ENCODE measurements around the gene IGLL1.
"Not testable (repeated sequence)": the region's sequence is repeated elsewhere in the genome, so short reads cannot be mapped to it uniquely, and the experiment has no call there.

The IGLL1 gene

DNA sequence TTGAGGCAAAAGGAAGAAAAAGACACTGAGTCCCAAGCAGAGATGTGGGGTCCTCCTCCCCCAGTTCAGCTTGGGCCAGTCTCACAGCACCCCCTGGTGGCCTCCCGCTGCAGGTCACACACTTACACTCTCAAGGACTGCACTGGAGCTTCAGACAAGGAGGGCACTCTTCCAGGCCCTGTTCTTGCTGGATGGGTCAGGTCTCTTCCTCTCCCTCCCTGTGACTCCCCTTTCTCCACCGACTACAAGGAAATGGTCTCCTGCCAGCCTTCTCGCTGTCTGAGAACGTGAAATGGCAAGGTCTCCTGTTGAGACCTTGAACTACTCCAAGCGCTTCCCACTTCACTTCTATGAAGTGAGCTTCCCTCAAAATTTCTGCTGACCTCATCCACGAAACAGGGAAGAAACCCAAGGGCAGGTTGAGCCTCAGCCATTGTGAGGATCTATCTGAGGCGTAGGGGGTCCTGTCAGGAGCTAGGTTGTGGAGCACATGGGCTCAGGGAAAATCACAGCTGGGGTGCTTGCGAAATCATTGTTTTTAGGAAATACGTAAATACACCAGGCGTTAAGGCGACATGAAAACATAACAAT, 11.2 kb upstream of the IGLL1 start:
- peak; percentile 53 for DNase-seq

DNA sequence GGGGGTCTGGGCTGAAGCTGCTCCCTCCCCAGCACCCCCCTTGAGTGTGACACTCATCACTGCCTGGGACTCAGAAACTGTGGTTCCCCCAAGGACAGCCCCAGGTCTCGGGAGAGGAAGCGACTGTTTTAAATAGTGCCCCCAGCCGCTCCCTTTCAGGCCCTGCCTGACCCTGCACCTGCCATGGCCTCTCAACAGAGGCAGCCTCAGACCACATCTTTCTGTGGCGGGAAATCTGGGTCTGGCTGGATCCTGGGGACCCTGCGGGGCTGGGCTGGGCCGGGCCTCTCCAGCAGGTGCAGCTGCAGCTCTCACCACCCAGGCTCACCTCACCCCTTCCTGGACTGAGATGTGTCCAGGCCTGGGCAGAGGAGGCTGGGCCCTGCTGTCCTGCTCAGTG, 3.7 kb upstream of the IGLL1 start:
- DNase-seq = no peak

DNA sequence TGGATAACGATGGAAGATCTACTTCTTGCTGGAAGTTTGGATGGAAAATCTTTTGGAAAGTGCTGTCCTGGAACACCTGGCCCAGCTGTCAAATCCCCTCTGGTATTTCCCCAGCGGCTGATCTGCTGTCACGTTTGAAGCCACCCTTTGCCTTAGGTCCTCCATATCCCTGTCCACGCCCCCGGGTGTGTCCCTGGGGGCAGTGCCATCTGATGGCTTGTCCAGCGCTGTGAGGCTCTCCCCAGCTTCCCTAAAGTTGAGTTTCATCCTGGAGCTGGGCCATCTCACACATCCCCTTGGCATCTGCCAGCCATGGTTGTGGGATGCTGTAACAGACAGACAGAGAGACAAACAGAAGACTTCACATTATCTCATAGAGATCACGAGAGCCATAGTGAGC, 3.1 kb upstream of the IGLL1 start:
- no peak for DNase-seq

DNA sequence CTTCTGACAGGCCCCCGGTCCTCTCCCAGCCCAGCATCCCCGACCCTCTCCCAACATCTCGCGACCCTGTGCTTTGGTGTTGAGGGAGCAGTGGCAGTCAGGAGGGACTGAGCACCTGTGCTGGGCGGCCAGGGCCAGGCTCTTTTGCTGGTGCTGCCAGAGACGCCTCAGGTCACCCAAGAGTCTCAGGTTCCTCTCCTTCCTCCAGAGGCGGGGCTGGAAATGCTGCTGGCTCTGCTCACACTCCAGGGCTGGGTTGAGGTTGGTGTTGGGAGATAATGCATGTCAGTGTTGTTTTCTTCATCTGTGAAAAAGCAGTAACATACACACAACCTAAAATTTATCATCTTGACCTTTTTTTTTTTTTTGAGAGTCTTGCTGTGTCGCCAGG, 1.2 kb upstream of the IGLL1 start:
- DNase-seq = no peak

DNA sequence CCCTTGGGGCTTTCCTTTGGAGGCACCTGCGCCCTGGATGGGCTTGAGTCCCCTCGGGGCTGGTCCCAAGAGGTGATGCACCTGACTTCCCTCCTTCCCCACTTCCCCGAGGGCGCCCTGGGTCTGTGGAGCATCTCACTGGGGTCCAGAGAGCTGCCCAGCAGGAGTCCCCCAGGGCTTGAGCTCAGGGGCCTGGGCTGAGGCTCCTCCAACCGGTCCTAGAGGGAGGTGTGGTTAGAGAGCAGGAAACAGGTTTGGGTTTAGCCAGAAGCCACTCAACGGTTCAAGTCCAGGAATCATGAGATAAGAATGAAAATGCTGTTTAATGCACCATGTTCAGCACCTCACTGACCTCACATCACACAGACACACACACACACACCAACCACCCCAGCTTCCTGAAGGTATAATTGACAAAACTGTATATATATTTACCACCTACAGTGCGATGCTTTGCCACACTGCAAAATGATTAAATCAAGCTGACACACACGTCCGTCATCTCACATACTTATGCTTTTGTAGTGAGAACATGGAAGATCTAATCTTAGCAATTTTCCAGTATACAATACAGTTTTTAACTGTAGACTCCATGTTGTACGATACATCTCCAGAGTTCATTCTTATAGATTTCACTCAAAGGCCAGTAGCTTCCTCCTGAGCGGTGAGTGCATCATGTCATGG, 628 bp upstream of the IGLL1 start:
- no peak for DNase-seq

DNA sequence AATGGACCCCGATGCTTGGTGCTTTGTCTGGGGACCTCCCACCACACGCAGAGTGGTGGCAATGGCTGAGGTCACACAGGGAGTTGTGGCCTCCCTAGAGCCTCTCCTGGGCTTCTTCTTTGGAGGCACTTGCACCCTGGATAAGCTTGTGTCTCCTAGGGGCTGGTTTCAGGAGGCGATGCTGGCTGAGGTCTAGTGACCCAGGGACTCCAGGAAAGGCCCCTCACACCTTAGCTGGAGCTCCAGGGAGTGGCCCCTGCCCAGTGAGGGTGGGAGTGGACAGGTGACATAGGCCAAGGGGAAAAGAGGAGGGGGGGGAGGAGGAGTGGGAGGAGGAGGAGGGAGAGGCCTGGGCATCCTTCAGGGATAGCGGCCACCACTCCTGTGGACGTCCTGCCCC, 810 bp downstream of the IGLL1 start:
- DNase-seq = no peak

DNA sequence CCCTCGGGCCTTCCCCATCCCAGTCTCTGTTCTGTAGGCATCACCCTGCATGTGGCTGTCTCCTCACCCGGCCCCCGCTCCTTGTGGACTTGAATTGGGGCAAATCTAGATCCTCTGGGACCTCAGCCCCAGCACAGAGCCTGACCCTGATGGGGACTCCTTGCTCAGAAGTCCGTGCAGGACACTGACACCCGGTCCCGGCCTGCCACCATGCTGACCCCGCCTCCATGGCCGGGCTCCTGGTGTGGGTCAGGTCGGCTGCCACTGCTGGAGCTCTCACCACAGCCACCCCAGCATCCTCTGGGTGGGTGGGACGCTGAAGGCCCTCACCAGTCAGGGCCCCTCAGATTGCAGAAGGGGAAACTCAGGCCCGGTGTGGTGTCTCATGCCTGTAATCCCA, 1.8 kb downstream of the IGLL1 start:
- DNase-seq = no peak

DNA sequence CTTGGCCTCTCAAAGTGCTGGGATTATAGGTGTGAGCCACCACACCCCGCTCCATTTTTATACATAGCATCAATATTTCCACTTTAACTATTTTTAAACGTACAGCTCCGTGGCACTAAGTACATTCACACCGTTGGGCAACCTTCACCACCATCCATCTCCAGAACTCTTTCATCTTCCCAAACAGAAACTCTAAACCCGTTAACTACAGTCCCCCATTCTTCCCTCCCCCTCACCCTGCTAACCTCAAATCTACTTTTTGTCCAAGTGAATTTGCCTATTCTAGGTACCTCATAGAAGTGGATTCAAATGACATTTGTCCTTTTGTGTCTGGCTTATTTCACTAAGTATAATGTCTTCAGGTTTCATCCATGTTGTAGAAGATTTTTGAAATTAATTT, 3.4 kb downstream of the IGLL1 start:
- DNase-seq = no peak

DNA sequence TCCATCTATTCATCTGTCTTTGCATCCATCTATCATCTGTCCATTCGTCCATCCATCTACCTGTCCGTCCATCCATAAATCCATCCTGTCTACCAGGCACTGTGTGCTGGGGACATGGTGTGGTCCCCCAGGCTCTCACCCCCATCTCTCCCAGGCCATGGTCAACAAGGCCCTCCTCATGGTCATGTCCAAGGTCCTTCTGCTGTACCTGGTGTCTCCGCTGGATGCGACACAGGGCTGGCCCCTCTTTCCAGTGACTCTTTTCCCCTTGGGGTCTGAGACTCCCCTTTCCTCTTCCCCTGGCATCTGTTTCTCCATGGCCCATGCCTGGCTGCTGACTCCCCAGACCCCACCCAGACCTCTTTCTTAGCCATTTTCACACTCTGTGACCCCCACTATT, 4.5 kb downstream of the IGLL1 start:
- DNase-seq = no peak

DNA sequence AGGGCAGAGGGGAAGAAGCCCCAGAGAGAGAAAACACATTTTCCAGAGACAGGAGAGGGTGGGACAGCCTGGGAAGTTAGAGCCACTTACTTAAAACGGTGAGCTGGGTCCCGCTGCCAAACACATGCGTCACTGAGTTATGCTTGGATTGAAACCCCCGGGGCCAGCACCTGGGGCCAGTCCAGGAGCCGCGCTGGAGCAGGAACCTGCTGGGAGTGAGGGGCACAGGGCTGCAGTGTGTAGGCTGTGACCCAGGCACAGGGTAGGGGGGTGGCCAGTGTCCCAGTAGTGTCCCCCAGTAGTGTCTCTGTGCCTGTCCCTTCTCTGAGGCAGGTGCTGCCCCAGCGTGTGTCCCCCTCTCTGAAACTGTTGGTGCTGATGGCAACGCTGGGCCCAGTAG, 5.2 kb downstream of the IGLL1 start:
- no peak for DNase-seq

DNA sequence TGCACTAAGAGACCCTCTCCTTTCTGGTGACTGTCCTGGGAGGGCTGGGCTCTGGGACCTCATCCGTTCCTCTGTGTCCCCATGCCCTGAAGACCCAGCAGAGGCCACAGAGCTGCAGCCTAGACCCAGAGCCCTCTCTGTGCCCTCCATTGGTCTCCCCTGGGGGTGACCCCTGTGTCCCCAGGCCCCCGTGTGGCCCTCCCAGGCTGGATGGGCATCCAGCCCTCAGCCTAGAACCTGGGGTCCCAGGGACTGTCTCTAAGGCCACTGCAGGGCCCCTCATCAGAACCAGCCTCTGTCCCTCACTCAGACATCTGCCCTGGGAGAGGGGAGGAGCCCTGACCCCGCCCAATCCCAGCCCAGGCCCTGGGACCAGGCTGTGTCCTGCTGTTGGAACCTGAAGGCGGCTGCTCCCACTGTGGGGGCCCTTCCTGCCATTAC, 5.7 kb downstream of the IGLL1 start:
- no peak for DNase-seq

DNA sequence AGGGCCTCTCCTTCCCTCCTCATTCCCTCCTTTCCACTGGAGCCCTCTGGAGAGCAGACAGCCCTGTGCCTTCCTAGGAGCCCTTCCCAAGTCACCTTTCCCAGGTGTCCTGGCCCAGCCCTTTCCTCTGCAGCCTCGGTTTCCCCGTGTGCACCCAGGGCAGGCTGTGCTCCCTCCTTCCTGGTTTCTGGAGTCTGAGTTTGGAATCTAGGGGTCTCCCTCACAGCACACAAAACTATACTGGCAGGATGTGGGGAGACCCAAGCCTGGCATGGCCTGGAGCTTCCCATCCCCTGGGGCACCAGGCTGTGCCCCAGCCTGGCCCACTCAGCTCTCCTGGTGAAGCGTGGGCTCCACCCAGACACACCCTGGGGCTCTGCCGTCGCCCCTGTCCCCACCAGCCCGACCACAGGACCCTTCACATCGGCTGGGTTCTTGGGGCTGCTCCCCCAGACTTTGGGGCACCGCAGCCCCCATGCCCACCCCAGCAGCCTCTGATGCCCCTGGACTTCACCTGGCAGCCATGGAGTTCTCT, 6.3 kb downstream of the IGLL1 start:
- not testable (repeated sequence) for DNase-seq

DNA sequence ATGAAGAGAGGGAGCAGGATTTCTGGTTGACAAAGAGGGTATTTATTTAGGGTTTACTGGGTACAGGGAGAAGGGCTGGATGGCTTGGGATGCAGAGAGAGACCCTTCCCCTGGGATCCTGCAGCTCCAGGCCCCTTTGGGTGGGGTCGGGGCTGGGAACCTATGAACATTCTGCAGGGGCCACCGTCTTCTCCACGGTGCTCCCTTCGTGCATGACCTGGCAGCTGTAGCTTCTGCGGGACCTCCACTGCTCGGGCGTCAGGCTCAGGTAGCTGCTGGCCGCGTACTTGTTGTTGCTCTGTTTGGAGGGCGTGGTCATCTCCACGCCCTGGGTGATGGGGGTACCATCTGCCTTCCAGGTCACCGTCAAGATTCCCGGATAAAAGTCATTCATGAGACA, 7.0 kb downstream of the IGLL1 start:
- not testable (repeated sequence) for DNase-seq

DNA sequence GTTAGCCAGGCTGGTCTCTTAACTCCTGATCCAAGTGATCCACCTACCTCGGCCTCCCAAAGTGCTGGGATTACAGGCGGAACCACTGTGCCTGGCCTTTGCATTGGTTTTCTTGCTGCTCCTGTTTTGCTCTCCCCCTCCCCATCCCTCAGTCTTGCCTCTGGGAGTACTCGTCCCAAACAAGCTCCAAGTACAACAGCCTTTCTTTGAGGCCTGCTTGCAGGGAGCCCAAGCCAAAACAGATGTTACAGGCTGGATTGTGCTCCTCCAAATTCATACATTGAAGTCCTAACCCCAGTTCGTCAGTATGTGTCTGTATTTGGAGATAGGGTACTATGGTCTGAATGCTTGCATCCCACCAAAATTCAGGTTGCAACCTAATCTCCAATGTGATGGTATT, 8.6 kb downstream of the IGLL1 start:
- no peak for DNase-seq

DNA sequence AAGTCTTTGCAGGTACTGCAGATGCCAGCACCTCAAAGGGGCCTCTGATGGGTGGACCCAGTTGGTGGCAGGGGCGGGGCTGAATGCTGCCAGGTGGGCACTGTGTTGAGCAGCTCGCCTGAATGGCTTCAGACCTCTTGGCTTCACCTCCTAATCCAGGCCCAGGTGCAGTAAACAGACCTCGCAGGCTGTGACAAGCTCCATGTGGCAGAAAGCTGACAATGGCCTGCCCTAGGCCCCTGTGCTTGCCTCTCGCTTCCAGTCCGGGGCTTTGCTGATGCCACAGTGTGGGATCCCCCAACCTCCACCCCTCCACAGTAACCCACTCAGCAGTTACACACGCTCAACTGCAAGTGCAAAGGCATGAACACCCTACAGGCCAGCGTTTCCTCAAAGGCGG, 9.4 kb downstream of the IGLL1 start:
- no peak for DNase-seq

DNA sequence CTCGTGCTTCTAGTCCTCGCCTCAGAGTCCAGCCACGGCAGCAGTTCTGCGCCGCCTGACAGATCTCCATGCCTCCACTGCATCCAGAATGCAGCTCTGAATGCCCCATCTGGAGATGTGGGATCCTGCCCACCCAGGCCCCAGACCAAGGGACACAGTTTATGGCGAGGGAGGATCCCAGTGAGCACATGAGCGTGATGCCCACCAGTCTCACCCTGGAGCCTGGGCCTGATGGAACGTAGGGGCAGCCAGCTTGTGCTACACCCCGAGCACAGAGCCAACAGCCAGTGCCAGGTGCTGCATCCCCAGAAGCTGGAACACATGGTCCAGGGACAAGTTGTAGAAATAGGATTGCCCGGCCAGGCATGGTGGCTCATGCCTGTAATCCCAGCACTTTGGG, 10.4 kb downstream of the IGLL1 start:
- no peak for DNase-seq

DNA sequence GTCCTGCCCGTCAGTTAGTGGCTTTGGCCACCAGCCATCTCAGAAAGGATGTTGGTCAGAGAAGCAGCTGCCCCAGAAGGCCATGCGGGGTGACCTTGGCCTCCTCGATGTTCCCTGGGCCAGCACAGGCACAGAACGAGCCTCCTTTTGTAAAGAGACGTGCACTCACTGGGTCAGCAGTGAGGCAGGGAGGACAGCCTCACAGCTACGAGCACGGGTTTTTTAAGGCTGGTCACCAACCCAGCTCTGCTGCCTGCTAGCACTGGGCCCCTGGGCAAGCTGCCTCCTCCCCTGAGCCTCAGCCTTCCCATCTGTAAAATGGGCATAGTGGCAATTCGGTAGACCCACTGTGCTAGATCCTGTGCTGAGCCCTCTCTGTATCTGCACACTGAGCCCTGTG, 10.8 kb downstream of the IGLL1 start:
- DNase-seq = no peak

DNA sequence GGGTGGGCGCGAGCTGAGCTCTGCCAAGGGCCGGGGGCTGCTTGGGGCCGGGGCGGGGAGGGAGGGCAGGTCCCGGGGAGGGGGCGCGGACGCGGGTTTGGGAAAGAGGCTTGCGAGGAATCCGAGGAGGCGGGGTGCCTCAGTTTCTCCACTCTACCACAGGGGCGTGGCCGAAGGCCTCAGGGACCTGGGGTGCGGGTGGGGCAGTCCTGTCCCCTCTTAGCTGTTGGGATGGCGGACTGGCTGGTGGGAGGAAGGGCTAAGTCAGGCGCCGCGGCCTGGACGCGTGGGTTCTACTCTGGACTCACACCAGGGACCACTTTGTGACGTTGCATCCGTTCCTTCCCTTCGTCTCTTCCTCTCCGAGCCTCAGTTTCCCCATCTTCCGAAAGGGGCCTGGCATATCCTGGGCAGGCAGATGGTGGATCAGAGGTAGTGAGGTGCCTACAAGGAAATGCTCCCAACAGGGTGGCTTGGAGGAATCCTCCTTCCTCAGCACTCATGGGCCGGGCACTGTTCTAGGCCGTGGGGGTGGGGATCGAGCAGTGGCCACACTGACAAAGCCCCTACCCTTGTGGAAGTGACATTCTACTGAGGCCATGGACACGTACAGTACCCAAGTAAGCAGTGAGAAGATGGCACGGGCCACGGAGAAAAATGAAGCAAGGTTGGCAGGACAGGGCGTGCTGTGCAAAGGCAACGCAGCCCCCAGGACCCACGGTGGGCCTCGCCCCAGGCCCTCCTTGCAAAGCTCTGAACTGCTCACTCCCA, 13.2 kb downstream of the IGLL1 start:
- DNase-seq = no peak

DNA sequence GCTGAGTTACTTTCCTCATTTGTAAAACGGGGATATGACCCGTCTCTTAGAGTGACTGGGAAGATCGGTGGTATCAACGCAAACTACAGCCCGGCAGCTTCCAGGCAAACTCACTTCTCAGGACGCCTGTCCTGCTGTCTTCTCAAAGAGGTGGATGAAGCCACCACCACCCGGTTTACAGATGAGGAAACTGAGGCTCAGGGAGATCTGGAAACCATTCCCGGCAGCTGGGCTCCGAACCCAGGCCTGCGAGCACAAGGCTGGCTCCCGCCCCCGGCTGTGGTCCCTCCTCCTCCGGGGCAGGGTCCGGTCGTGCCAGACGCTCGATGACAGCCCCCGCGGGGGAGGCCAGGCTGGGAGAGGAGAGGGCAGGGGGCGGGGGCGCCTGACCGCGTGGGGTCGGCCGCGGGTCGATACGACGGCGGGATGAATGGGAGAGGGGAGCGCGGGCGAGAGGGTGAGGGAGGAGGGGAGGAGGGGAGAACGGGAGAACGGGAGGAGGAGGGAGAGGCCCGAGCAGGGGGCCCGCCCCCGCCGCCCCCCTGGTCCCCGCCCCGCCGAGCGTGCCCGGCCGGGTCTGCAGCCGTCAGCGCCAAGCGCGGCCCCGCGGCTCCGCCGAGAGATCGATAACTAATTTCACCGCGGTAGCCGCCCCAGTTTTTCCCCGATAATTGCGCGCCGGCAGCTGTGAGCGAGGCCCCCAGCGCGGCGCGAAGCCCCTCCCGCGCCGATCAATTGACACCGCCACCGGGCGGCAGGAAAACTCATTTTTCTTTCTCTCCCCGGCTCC, 14.0 kb downstream of the IGLL1 start:
- DNase-seq = no peak

DNA sequence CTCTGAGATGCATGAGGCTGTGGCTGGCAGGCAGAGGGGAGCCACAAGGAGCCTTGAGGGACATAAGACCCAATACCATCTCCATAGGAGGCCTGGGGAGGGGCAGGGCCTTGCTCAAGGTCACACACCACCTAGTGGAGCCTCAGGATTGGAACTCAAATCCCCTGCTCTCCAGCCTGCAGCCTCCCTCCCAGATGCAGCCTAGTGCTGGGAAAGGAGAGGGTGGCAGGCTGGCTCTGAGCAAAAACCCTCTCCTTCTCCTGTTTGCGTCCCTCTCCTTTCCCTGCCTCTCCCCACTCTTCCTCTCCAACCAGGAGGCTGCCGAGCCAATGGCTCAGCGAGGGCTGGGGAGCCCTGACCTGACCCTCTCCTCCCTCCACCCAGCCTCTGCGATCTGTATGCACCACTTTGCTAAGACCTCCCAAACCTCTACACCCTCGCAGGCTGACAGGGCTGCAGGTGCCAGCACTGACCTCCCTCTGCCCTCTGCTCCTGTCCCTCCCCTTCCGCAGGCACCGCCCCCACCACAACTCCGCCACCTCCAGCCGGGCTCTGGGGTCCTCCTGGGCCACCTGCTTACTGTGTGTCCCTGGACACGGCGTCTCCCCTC, 14.7 kb downstream of the IGLL1 start:
- no peak for DNase-seq

DNA sequence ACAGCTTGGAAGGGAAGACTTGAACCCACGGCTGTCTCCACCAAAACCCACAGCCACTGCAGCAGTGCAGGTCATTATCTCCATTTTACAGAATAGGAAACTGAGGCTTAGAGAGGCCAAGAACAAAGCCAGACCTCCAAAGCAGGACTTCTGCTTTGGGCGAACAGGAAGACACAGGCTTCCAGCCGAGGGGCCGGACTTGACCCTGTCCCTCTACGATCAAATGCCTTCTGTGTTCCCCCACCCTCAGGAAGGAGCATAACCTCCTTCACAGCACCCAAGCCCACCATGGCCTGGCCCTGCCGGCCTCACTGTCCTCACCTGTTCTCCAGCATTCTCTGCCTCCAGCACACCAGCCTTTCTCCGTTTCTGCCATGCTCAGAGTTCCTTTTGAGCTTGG, 15.8 kb downstream of the IGLL1 start:
- no peak for DNase-seq

DNA sequence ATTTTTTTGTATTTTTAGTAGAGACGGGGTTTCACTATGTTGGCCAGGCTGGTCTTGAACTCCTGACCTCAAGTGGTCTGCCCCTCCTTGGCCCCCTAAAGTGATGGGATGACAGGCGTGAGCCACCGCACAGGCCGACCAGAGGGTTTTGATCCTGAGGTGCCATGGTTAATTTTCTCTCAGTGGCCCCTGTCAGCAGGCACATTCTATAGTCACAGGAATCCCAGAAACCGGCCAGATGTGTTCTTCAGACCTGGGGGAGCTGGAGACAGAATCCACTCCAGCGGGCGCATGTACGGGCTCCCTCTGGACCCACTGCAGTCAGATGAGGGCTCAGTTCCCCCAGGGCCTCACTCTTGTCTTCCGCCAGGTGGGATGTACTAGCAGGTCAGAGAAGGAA, 17.0 kb downstream of the IGLL1 start:
- DNase-seq = no peak

DNA sequence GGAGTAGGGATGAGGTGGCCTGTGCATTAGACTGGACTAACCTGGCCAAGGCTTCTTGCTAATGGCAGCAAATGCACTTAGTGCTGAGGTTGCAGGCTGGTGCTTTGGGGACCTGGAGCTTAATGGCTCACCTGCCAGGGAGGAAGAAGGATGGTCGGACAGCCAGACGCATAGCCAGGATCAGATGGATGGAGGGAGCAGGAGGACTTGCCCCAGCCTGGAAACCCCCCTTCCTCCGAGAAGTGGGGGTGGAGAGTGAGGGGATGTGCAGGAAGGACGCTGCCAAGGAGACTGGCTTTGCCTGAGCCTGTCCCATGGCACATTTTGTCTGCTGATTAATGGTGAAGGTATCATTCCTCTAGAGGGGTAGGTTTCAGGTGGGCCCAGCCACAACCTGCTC, 17.9 kb downstream of the IGLL1 start:
- no peak for DNase-seq

All from activated CD4-positive, CD25-positive, alpha-beta regulatory T cell treated with anti-CD3 and anti-CD28 coated beads, Interleukin-2, amount 50 U/mL, for 72 hours (primary cell).